22Rv1 (cell line): ENCODE results near the gene LRRC45.

Experiments
- H3K27ac ChIP-seq: fragments of 450-650 bp; 2 replicates; pipeline ENCODE4 v1.5.1; 2017
- CTCF ChIP-seq: fragments of 450-650 bp; IDR thresholded peaks from 2 replicates; pipeline ENCODE4 v1.5.1; 2017; ENCODE audit warnings: mild to moderate bottlenecking
- ZFX ChIP-seq: fragments of 450-650 bp; IDR thresholded peaks from 2 replicates; pipeline ENCODE4 v1.6.1; 2017; ENCODE audit warnings: antibody characterized with exemption, borderline replicate concordance

The LRRC45 gene

GRCh38 chr17:82058855-82059249 lies 35.7 kb downstream of the LRRC45 start:
- TF ChIP-seq CTCF (no peak), ZFX (no peak)
- peak overlapping the region; percentile 87 for H3K27ac ChIP-seq

DNA sequence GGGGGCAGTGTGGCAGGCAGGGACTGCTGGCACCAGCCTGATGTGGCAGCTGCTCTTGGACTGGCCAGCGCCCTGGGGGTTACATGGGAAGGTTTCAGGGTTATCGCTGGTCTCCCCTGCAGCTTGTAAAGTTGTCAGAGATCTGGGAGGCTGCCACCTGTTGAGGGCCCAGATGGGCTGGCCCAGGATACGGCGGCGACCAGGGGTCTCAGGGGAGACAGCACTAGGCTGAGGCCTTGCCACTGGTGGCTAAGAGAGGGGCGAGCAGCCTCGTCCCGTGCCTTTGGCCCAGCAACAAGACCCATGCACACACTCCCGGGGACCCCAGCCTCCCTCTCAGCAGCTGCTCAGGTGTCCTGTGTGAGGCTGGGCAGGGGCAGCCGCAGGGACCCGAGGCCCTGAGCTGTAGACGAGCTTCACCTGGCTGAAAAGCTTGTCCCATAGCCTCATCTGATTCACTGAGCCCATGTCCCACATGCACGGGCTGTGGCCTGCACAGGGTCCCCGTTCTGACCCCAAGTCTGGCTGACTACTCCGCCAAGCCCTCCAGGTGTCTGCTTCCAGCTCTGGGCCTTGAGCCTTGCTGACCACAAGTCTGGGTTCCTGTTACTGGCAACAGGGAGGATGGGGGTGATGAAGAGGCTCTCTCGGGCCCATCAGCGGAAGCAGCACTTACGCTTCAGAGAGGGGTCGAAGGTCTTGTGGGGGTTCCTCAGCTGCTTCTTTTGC lies 36.3 kb downstream of the LRRC45 start:
- TF ChIP-seq CTCF (no peak), ZFX (no peak)
- peak overlapping the region; percentile 87 for H3K27ac ChIP-seq

GRCh38 chr17:82060001-82060380 lies 36.9 kb downstream of the LRRC45 start:
- H3K27ac ChIP-seq = peak overlapping the region; percentile 87
- TF ChIP-seq CTCF (no peak), ZFX (no peak)

DNA sequence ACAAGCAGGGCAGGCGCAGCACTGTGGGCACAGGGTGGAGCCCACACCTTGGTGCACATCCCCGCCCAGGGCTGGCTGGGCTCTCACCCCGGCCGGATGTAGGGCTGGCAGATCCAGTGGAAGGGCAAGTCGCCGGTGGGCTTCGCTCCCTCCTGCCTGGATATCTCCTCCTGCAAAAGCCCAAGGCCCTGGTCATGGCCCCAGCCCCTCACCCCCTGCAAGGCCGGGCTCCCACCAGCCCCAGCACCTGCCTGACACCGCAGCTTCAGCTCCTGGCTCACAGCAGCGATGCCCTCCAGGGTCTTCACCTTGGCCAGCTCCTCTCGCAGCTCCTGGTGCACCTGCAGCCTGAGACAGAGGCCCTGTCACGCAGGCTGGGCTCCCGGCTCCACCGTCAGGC lies 37.5 kb downstream of the LRRC45 start:
- H3K27ac ChIP-seq = peak overlapping the region; percentile 87
- no peak for TF ChIP-seq CTCF
- no peak for TF ChIP-seq ZFX

DNA sequence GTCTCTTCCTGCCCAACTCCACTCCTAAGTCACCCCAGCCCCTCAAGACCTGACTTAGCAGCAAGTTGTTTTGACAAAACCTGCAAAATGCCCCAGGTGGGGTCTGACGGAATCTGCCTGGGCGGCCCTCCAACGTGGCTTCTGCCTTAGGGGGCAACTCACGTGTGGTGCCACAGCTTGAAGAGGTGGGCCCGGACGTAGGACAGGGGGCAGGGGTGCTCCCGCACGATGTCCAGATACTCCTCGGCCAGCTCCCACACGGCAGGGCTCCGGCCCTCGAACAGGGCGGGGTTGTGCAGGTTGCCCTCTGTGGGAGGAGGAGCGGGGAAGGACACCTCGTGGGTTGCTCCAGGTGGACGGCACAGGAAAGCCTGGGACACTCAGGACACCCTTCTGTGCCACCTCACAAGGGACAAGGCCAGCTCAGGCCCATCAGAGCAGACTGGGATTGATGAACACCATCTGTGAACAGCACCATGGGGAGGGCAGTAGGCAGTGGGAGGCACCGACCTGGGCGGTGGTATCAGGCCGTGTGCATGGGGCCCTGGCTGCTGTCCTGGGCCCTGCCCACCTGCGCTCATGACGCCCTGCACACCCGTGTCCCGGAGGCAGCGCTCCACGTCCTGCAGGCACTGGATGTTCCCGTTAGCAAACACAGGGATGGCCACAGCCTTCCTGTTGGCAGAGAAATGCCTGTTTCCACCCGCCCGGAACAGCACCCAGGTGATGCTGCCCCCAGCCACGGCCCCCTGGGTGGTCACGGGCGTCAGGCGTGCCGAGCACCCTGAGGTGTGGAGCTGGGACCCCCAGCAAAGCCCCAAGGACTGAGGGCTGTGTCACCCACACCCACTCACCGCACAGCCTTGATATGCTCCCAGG lies 38.2 kb downstream of the LRRC45 start:
- TF ChIP-seq ZFX (no peak), CTCF (no peak)
- H3K27ac ChIP-seq = peak overlapping the region; percentile 87

- H3K27ac ChIP-seq = peak overlapping the region; percentile 87
- TF ChIP-seq CTCF (0 out of 2 replicates have a peak, but pooled peaks have one; percentile 6), ZFX (no peak)
These were observed 39.2 kb downstream of the LRRC45 start for GRCh38 chr17:82062076-82062983.
